SK-N-MC (cell line): ENCODE data around the gene ABCC2.

ENCODE experiments used
- EZH2 ChIP-seq: fragments of 200-600 bp; sonication (generic); IDR thresholded peaks from one replicate; pipeline ENCODE4 v1.6.1; 2017; ENCODE audit warnings: antibody characterized with exemption
- POLR2AphosphoS5 ChIP-seq: IDR thresholded peaks from 2 replicates; pipeline ENCODE4 v1.6.1; 2012; ENCODE audit warnings: mild to moderate bottlenecking, low read depth, low read length, borderline replicate concordance

DNA sequence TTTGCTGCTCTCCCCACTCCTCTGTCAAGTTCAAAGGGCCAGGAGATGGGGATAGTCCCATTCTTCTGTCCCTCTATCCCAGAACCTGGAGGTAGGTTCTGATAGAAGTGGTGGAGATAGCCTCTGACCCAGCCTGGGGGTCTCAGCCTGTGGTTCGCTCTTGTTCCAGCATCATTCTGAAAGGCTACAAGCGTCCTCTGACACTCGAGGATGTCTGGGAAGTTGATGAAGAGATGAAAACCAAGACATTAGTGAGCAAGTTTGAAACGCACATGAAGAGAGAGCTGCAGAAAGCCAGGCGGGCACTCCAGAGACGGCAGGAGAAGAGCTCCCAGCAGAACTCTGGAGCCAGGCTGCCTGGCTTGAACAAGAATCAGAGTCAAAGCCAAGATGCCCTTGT, 14.5 kb downstream of the ABCC2 start:
- TF ChIP-seq POLR2AphosphoS5 (no peak), EZH2 (no peak)
